ENCODE data around the gene TTBK2.

Gene TTBK2

DNA sequence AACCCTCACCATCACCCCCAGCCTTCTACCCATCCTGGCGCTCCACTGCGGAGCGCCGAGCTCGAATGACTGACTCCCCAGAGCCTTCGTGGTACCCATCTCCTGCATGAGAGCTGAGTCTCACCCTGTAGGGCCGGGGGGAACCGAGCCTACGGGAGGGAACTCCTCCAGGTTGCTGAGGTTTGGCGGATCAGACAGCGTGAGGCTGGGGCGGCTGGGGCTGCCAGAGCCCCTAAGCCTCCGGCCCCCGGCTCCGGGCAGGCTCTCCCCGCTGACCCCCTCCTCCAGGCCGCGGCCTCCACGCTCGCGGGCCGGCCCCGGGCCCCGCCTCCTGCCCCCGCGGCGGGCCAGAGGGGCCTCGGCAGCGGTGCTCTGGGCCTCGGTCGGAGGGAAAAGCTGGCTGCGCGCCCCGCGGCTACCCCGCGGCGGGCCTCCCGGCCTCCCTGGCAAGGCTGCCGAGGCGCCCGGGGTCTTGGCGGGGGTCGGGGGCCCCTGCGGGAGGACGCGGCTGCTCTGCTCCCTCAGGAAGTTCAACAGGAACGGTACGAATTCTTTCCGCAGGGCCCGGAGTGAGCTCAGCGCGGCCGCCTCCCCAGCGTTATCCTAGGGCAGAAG is 184.3 kb downstream of the TTBK2 start:
- Histone ChIP-seq H3K9me3 (ENCODE audit: control insufficient read depth in 2 of 2, low read length in 2 of 2) (no peaks in the 10 kb centered on the region), H3K9ac (ENCODE audit: low read length in 2 of 2) (peak overlapping the region; percentile 72 to 90), H3K27ac (ENCODE audit: low read length) (peak overlapping the region; percentile 62), H3K27me3 (ENCODE audit: control insufficient read depth in 1 of 2, insufficient read depth in 2 of 2, low read length in 2 of 2) (no peaks in the 10 kb centered on the region), H3K4me1 (ENCODE audit: control insufficient read depth, insufficient read depth, low read length) (peaks cover 27% of the 10 kb centered on the region), H3K36me3 (ENCODE audit: control insufficient read depth in 2 of 2, insufficient read depth in 2 of 2, low read length in 2 of 2) (peaks cover 20 to 23% of the 10 kb centered on the region in 2 donors), H3K4me3 (ENCODE audit: low read length in 2 of 2) (peak overlapping the region; percentile 74 to 86)

DNA sequence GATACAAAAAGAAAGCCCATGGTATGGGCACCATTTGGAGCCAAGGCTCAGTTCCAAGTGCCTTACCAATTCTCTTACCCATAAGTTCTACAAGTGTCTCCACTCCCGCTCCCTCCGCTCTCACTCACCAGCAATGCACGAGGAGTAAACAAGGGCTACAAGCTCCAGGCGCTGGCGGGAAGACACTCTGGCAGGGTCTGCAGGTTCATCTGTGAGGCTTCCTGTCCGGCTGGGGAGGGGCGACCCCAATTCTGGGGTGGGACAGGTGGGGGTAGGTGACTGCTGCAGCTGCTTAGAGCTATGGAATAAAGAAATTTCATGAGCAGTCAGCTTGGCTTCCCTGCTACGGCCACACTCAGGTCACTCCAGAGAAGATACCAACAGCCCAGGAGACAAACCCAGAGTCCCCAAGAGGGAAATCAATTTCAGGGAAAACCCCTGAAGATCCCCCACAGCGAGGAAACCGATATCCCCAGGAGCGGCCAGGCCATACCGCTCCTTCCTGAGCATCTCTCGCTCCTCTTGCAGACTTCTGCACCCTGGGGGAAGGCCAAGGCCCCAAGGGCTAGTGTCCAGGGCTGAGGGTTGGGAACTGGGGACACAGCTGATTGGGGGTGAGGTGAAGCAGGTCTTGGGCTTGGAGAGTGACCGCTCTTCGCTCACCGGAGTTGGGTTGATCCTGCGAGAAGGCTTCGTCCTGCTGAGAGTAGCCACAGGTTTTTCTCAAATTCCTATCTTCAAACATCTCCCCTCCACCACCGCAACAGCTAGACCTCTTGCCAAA is 185.0 kb downstream of the TTBK2 start:
- Histone ChIP-seq H3K36me3 (ENCODE audit: control insufficient read depth in 2 of 2, insufficient read depth in 2 of 2, low read length in 2 of 2) (peaks cover 20 to 31% of the 10 kb centered on the region in 2 donors), H3K27me3 (ENCODE audit: control insufficient read depth in 1 of 2, insufficient read depth in 2 of 2, low read length in 2 of 2) (no peaks in the 10 kb centered on the region), H3K27ac (ENCODE audit: low read length) (no peak overlapping the region), H3K4me1 (ENCODE audit: control insufficient read depth, insufficient read depth, low read length) (peaks cover 27% of the 10 kb centered on the region), H3K4me3 (ENCODE audit: low read length in 2 of 2) (peak overlapping the region; percentile 74 to 86), H3K9me3 (ENCODE audit: control insufficient read depth in 2 of 2, low read length in 2 of 2) (no peaks in the 10 kb centered on the region), H3K9ac (ENCODE audit: low read length in 2 of 2) (peak overlapping the region; percentile 72 to 90)

DNA sequence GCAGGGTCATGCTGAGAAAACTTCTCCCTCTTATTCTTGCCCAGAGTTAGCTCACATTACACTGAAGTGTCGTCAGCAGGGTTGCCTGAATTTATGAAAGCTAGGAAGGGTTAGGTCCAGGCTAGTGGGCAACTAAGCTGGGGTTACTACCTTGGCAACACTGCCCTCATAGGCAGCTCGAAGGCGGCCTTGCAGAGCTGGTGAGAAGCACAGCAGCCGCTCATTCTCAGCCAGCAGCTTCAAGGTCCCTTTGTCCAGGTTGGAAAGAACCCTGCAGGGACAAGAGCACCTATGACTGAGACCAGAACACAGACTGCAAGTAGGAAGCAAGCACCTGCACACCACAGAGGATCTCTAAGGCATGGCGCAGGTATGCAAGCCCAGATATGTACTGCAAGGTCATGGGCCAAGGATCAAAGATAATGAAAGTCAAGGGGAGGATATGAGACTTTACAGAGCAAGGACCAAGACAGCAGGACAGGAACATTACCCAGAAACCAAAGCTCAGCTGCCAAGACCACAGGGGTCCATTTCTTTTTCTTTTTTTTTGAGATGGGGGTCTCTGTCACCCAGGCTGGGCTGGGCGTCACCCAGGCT is 186.4 kb downstream of the TTBK2 start:
- H3K36me3 ChIP-seq (ENCODE audit: control insufficient read depth in 2 of 2, insufficient read depth in 2 of 2, low read length in 2 of 2): peaks cover 20 to 37% of the 10 kb centered on the region in 2 donors
- H3K9ac ChIP-seq (ENCODE audit: low read length in 2 of 2): peak overlapping the region in 1 of 2 donors; percentile 5
- H3K4me3 ChIP-seq (ENCODE audit: low read length in 2 of 2): no peak overlapping the region
- H3K4me1 ChIP-seq (ENCODE audit: control insufficient read depth, insufficient read depth, low read length): peaks cover 27% of the 10 kb centered on the region
- no peaks in the 10 kb centered on the region for H3K9me3 ChIP-seq (ENCODE audit: control insufficient read depth in 2 of 2, low read length in 2 of 2)
- no peaks in the 10 kb centered on the region for H3K27me3 ChIP-seq (ENCODE audit: control insufficient read depth in 1 of 2, insufficient read depth in 2 of 2, low read length in 2 of 2)
- H3K27ac ChIP-seq (ENCODE audit: low read length): peak overlapping the region; percentile 31

DNA sequence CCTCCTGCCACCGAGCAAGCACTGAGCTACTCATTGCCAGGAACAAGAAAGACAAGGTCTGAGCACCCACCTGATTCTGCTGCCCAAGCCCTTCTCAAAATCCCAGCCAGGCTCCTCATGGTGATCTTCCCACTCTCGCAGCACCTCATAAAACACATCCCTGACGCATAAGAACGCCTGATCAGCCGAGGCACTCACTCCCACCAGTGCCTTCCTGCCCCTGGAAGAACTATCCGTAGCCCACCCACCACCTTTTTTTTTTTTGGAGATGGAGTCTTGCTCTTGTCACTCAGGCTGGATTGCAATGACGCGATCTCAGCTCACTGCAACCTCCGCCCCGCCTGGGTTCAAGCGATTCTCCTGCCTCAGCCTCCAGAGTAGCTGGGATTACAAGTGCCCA is 187.6 kb downstream of the TTBK2 start:
- peaks cover 27% of the 10 kb centered on the region for H3K4me1 ChIP-seq (ENCODE audit: control insufficient read depth, insufficient read depth, low read length)
- no peaks in the 10 kb centered on the region for H3K9me3 ChIP-seq (ENCODE audit: control insufficient read depth in 2 of 2, low read length in 2 of 2)
- no peak overlapping the region for H3K27ac ChIP-seq (ENCODE audit: low read length)
- no peaks in the 10 kb centered on the region for H3K27me3 ChIP-seq (ENCODE audit: control insufficient read depth in 1 of 2, insufficient read depth in 2 of 2, low read length in 2 of 2)
- H3K4me3 ChIP-seq (ENCODE audit: low read length in 2 of 2): no peak overlapping the region
- no peak overlapping the region for H3K9ac ChIP-seq (ENCODE audit: low read length in 2 of 2)
- peaks cover 20 to 44% of the 10 kb centered on the region in 2 donors for H3K36me3 ChIP-seq (ENCODE audit: control insufficient read depth in 2 of 2, insufficient read depth in 2 of 2, low read length in 2 of 2)

- Histone ChIP-seq H3K4me3 (ENCODE audit: low read length in 2 of 2) (no peak overlapping the region), H3K27ac (ENCODE audit: low read length) (no peak overlapping the region), H3K27me3 (ENCODE audit: control insufficient read depth in 1 of 2, insufficient read depth in 2 of 2, low read length in 2 of 2) (no peaks in the 10 kb centered on the region), H3K9me3 (ENCODE audit: control insufficient read depth in 2 of 2, low read length in 2 of 2) (no peaks in the 10 kb centered on the region), H3K36me3 (ENCODE audit: control insufficient read depth in 2 of 2, insufficient read depth in 2 of 2, low read length in 2 of 2) (peaks cover 23 to 49% of the 10 kb centered on the region in 2 donors), H3K4me1 (ENCODE audit: control insufficient read depth, insufficient read depth, low read length) (peaks cover 21% of the 10 kb centered on the region), H3K9ac (ENCODE audit: low read length in 2 of 2) (no peak overlapping the region)
These were observed 188.3 kb downstream of the TTBK2 start for GRCh38 chr15:42732095-42732827.

DNA sequence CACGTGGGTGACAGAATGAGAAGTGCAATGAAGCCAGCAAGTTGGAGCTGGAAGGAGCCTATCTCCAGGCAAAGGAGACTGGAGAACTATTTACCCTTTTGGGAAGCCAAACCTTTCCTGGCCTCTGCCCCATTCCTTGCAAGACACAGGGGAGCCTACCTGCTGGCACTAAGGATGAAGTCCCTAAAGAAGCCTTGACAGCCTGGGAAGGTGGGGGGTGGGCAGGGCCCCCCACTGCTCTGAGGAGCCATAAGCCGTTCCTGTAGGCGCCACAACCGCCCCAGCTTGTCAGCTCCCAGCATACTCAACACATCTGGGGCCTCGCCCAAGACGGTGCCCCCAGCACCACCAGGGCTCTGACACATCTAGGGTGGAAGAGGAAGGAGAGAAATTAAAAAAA is 189.1 kb downstream of the TTBK2 start:
- H3K4me1 ChIP-seq (ENCODE audit: control insufficient read depth, insufficient read depth, low read length): peaks cover 18% of the 10 kb centered on the region
- no peak overlapping the region for H3K9ac ChIP-seq (ENCODE audit: low read length in 2 of 2)
- H3K27me3 ChIP-seq (ENCODE audit: control insufficient read depth in 1 of 2, insufficient read depth in 2 of 2, low read length in 2 of 2): no peaks in the 10 kb centered on the region
- H3K4me3 ChIP-seq (ENCODE audit: low read length in 2 of 2): no peak overlapping the region
- H3K36me3 ChIP-seq (ENCODE audit: control insufficient read depth in 2 of 2, insufficient read depth in 2 of 2, low read length in 2 of 2): peaks cover 26 to 55% of the 10 kb centered on the region in 2 donors
- H3K27ac ChIP-seq (ENCODE audit: low read length): no peak overlapping the region
- H3K9me3 ChIP-seq (ENCODE audit: control insufficient read depth in 2 of 2, low read length in 2 of 2): no peaks in the 10 kb centered on the region

DNA sequence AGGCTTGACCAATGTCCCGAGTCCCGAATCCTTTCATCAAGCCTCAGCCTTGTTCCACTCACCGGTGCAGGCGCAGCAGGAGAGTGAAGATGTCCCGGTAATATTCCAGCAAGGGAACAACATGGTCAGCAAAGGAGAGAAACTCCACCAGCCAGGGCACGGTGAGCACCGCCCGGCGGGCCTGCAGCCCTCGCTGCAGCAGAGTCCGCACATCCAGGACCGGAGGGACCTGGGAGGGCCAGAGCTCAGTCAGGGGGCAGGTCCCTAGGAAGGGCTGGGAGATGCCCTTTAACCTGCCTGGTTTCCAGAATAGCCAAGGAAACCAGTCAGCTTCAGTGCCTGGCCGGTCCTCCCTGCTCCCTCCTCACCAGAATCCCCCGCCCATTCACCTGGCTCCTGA is 190.0 kb downstream of the TTBK2 start:
- H3K27me3 ChIP-seq (ENCODE audit: control insufficient read depth in 1 of 2, insufficient read depth in 2 of 2, low read length in 2 of 2): no peaks in the 10 kb centered on the region
- peaks cover 31 to 61% of the 10 kb centered on the region in 2 donors for H3K36me3 ChIP-seq (ENCODE audit: control insufficient read depth in 2 of 2, insufficient read depth in 2 of 2, low read length in 2 of 2)
- H3K27ac ChIP-seq (ENCODE audit: low read length): no peak overlapping the region
- H3K9ac ChIP-seq (ENCODE audit: low read length in 2 of 2): no peak overlapping the region
- no peak overlapping the region for H3K4me3 ChIP-seq (ENCODE audit: low read length in 2 of 2)
- H3K9me3 ChIP-seq (ENCODE audit: control insufficient read depth in 2 of 2, low read length in 2 of 2): no peaks in the 10 kb centered on the region
- H3K4me1 ChIP-seq (ENCODE audit: control insufficient read depth, insufficient read depth, low read length): peaks cover 11% of the 10 kb centered on the region

- peaks cover 35 to 65% of the 10 kb centered on the region in 2 donors for H3K36me3 ChIP-seq (ENCODE audit: control insufficient read depth in 2 of 2, insufficient read depth in 2 of 2, low read length in 2 of 2)
- no peak overlapping the region for H3K9ac ChIP-seq (ENCODE audit: low read length in 2 of 2)
- no peak overlapping the region for H3K4me3 ChIP-seq (ENCODE audit: low read length in 2 of 2)
- H3K27ac ChIP-seq (ENCODE audit: low read length): no peak overlapping the region
- H3K27me3 ChIP-seq (ENCODE audit: control insufficient read depth in 1 of 2, insufficient read depth in 2 of 2, low read length in 2 of 2): no peaks in the 10 kb centered on the region
- peaks cover 7% of the 10 kb centered on the region for H3K4me1 ChIP-seq (ENCODE audit: control insufficient read depth, insufficient read depth, low read length)
- H3K9me3 ChIP-seq (ENCODE audit: control insufficient read depth in 2 of 2, low read length in 2 of 2): no peaks in the 10 kb centered on the region
These were observed 190.4 kb downstream of the TTBK2 start for GRCh38 chr15:42730135-42730534.

DNA sequence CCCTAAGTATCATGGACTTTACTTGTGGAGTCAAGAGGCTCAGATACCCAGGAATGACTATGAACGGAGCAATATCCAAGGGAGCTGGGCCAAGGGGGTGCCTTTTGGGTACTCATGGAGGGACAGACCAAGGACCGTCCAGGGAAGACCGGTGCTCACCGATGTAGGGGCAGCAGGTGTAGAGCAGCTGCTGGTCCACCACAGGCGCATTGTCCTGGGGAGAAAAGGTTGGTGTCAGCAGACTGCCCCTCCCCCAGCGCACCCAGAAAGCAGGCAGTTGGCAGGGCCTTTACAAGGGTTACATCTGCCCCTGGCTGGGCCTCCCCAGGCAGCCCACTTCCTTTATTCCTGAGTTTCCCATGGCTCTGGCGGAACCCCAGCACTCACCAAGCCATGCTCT is 191.2 kb downstream of the TTBK2 start:
- Histone ChIP-seq H3K9ac (ENCODE audit: low read length in 2 of 2) (no peak overlapping the region), H3K4me1 (ENCODE audit: control insufficient read depth, insufficient read depth, low read length) (no peaks in the 10 kb centered on the region), H3K27me3 (ENCODE audit: control insufficient read depth in 1 of 2, insufficient read depth in 2 of 2, low read length in 2 of 2) (no peaks in the 10 kb centered on the region), H3K27ac (ENCODE audit: low read length) (no peak overlapping the region), H3K4me3 (ENCODE audit: low read length in 2 of 2) (no peak overlapping the region), H3K9me3 (ENCODE audit: control insufficient read depth in 2 of 2, low read length in 2 of 2) (no peaks in the 10 kb centered on the region), H3K36me3 (ENCODE audit: control insufficient read depth in 2 of 2, insufficient read depth in 2 of 2, low read length in 2 of 2) (peaks cover 42 to 72% of the 10 kb centered on the region in 2 donors)

DNA sequence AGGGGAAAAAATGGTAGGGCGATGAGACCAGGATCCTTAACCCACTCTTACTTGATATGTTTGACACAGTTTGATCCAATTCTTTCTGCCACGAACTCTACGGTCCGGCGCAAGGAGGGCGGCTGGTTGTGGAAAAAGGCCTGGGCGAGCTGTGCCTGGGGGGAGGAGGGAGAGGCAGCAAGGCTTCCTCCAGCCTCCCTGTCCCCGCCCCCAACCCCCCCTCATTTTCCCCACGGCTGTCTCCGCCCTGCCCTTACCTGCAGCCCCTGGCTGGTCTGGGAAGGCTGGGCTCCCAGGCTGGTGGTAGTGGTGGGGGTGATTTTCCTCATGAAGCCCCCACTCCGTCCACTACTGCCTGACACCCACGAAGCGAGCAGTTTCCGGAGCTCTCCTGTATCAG is 191.6 kb downstream of the TTBK2 start:
- H3K36me3 ChIP-seq (ENCODE audit: control insufficient read depth in 2 of 2, insufficient read depth in 2 of 2, low read length in 2 of 2): peaks cover 43 to 73% of the 10 kb centered on the region in 2 donors
- H3K9me3 ChIP-seq (ENCODE audit: control insufficient read depth in 2 of 2, low read length in 2 of 2): no peaks in the 10 kb centered on the region
- H3K4me3 ChIP-seq (ENCODE audit: low read length in 2 of 2): no peak overlapping the region
- no peak overlapping the region for H3K9ac ChIP-seq (ENCODE audit: low read length in 2 of 2)
- H3K27ac ChIP-seq (ENCODE audit: low read length): no peak overlapping the region
- no peaks in the 10 kb centered on the region for H3K27me3 ChIP-seq (ENCODE audit: control insufficient read depth in 1 of 2, insufficient read depth in 2 of 2, low read length in 2 of 2)
- no peaks in the 10 kb centered on the region for H3K4me1 ChIP-seq (ENCODE audit: control insufficient read depth, insufficient read depth, low read length)
